NAMALWA (cell line): ENCODE data around the gene SMAD7.
A peak's percentile ranks its signal among the peaks of the same experiment; 100 is the strongest.

ENCODE experiments used
- DNase-seq: peaks from one replicate; pipeline ENCODE4 v3.0.0-alpha.2; 2015; ENCODE audit warnings: low spot score

SMAD7 gene

DNA sequence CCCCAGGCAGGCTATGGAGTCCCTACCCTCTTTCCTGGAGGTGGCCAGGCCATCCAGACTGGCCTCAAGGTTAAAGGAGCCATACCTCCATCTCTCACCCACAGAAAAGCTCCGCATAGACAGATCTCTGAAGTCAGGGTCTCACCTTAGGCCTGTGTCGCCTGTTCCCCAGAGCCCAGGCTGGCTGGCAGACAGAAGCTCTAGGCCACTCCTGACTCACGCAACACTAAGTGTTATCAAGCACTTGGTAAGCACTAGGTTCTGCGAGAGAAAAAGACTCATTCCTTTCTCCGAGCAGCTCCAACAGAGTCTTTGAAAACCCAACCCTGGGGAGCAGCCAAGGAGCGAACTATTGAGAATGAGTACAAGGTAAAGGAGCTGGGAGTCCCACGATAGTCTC, 6.1 kb downstream of the SMAD7 start:
- DNase-seq, result no peak

DNA sequence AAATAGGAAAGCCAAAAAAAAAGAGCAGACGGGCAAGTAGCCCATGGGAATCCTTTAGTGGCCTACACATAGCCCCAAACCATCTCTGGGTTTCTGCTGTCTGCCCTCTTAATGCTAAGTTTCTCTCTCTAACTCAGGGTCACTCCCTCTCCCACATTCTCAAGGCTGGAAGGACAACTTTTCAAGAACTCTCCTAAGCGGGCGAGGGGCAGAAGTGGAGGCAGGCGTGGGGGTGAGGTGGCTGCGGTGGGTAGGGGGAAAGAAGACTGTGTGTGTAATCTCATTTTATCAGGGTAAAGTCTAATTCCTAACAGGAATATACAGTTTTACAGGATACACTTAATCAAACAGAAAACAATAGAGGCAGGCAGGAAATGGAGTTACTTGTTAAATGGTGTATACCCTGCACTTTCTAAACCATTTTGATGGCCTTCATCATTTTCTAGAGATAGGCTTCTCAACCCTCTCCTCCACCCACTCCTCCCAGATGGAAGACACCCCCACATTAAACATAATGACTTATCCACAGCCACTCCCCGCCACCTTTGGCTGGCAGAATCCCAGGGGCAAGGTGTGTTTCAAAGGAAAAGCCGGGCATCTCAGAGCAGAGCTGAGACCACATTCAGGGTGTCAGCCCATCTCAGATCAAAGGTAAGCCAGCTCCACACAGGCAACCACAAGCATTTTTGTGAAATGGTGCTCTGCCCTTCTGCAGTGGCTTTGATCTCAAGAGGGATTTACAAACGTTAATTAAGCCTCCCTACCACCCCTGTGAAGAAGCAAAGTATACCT, 6.8 kb downstream of the SMAD7 start:
- DNase-seq, result no peak

DNA sequence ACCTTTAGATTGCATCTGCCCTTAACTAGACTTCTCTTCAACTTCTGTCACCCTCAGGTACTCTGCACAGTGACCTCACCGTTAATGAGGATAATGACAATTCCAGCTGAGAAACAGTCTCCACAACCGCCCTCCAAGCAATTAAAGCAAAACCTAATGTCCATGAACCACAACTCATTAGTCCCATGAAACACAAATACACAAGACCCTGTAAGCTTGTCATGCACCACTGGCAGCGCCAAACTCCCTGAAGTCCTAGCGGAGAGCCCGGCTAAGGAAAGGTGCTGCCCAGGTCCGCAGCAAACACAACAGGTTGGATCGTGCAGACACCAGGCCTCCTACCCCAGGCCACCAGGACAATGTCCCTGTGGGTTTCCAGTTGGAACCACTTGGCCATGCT, 7.4 kb downstream of the SMAD7 start:
- DNase-seq, result no peak

DNA sequence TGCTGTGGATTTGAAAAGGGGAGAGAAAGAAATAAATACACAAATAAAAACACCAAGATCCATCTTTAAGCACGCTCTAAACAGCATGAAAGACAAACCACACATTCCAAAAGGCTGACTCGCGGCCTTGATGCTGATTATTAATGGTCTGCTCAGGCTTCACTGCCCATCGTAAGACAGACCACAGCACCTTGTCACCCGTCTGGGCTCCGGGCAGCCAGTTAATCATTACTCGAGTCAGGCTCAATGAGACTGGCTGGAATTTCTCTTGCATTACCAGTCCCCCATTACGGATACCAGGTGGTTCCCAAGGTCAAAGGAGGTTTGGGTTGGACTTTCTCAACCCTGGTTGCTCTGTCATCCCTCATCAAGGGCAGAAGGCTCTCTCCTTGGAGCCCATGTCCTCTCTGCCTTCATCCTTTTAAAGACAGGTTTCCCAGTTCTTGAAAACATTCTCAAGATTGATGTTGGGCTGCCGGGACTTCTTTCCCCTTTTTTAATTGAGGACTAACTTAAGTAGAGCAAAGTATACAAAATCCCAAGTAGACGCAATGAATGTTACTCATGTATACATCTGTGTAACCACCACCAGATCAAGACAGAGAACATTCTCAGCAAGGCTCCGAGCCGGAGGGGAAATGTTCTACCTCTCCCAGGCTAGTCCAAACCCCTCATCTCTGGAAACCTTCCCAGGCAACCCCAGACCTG, 8.1 kb downstream of the SMAD7 start:
- DNase-seq, result no peak

DNA sequence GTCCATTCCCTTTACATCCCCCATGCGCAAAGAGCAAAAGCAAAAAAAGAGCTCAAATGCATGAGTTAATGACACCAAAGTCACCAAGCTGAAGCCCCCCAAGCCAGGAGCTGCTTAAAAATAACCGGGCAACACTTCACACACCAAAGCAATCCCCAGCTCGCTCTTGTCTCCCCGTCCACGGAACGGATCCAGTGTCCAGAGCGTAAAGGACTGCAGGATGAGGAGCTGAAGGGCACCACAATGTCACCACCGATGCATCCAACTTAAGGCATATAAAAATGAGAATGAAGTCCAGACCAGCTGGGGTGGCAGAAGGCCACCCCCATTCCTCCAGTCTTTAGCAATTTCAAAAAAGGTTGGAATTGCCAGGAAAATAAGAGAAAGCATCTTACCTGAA, 8.7 kb downstream of the SMAD7 start:
- DNase-seq, result no peak

DNA sequence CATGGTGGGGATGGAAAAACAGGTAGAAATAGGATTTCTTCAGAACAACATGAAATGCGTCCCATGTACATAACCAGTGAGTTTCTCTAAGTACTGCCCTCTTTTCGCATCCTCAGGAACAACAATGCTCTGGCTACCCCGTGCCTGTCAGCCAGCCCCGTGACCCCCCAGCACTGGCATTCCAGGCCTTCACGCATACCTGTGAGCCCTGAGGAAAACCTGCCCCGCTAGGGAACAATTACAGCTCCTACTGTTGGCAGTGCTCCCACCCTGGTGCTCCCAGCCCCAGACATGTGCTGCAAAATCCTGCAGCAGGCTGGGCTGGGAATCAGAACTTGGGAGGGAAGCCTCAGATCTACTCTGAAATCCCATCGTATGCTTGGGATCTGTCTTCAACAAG, 9.1 kb downstream of the SMAD7 start:
- no peak for DNase-seq

DNA sequence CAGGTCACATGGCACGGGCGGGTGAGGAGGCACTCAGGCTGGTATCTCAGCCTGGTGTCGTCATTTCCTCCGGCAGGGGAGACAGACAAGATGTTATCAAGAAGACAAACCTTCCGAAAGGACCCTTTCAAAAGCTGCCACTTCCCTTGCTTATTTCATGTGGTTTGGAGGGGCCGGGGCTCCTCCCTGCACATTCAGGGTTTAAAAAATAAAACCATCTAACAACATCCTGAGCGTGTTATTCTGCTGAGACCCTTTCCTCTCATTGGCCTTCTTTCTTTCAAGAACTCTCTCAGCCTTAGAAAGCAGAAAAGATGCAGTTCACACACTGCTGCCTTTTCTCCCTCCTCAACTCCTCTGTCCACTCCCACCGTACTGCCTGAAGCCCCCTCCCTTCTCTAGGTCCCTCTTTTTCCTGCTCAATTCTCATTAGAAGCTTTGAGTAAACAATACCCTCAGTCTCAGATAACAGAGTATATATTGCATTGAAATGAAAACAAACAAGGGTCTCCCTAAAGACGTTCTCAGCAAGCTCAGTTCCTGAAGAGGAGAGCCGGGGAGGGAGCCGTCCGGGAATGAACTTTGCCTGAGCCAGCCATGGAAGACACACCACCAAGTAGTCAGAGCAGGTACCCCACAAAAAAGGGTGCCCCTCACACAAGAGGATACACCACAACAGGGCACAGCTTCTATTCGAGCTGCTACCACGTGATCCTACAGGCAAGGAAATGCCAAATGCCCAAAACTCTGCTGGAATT, 9.7 kb downstream of the SMAD7 start:
- peak; percentile 81 for DNase-seq

DNA sequence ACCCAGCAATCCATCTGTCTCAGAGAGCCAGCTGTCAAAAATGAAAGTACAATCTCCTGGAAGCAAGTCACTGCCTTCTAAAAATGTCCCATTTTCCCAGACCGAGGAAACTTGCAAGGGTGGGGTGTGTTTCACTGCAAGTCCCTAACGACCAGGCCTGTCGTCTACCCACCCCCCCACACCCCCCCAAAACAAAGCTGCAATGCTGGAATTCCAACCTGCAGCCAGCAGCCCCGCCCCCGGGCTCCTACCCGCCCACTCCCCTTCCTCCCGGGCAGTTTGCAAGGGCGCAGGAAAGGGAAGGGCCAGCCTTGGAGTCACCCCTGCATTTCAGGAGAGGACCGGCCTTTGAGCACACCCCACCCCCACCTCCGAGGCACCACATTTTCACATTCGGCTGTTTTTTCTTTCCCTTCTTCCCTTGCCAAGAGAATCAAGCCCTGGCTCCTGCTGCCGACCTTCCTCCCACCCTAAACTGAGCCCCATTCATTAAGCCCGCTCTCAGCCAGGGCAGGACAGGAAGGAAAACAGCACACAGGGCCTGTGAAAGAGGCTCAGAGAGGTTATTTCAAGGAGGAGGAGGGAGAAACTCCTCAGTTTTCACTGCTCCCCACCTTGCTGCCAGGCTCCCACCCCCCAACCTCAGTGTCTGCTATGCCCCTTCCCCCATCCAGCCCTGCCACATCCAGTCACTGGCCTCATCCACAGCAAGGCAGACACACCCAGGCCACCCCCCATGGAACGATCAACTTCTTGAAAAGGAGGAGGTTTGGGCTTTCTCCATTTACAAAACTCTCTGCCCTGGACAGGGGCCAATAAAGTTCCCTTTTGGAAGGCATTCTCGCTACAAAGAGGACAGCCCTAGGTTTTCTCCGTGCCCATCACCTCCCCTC, 11.3 kb downstream of the SMAD7 start:
- DNase-seq, result no peak

DNA sequence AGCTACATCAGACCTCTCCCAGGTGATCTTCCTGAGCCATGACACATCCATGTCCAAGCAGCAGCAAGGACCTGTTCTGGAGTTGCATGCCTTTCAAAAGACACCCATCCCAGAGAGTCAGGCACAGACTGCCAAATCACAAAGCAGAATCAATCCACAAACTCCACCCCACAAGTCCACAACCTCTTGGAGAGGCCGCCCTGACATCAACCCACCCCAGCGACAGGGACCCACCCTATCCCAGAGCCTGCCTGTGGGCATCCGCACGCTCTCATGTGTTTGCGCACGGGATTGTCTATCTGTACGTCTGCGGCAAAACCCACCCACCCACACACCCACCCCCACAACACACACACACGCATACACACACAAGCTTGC, 11.9 kb downstream of the SMAD7 start:
- no peak for DNase-seq

DNA sequence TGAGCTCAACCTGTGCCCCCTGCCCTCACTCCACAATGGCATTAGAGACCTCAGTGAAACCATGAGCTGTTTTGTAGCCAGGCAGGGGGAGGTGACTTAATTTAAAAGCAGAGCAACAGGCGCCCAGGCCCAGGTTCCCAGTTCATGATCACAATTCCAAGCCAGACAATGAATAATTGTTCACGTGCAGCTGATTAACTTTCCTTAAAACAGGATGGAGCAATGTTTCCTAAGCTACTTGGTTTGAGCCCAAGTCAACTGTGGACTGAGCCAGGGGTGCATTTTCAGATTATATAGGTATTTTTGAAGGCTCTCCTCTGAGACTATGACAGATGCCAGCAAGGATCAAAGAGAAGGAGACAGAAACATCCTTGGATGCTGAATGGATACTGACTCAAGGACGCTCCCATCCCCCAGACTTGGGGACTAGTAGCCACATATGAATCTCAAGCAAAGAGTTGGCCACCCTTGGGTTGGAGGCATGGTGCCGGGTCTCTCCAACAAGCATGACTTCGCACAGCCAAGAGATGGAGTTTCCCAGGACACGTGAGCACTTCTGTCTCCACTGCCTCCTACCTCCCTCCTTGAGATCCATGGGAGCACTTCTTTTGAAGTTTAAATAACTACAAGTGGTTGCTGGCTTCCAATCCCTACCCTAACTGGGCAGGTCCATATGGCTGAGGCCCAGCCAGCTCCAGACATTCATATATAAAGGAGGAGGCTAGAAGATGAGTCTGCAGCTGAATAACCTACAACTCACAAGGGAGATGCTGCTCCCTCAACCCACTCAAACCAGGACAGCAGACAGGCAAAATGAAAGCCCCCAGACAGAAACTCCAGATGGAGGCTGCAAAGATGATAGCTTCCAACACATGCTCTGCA, 12.7 kb downstream of the SMAD7 start:
- no peak for DNase-seq

DNA sequence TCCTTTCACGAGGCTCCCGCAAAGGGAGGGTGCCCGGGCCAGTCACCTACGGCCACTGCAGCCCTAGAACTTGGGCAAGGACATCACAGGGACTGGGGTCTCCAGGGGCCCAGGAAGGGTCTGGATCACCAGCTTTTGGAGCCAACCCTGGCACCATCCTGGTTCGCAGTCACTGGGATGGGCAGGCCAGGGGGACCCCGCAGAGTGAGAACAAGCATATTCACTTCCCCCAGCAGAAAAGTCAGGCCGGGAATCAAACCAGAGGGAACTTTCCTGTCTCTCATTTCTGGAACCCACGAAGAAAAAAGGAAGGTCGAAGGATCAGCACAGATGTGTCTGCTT, 15.4 kb downstream of the SMAD7 start:
- DNase-seq, result no peak

DNA sequence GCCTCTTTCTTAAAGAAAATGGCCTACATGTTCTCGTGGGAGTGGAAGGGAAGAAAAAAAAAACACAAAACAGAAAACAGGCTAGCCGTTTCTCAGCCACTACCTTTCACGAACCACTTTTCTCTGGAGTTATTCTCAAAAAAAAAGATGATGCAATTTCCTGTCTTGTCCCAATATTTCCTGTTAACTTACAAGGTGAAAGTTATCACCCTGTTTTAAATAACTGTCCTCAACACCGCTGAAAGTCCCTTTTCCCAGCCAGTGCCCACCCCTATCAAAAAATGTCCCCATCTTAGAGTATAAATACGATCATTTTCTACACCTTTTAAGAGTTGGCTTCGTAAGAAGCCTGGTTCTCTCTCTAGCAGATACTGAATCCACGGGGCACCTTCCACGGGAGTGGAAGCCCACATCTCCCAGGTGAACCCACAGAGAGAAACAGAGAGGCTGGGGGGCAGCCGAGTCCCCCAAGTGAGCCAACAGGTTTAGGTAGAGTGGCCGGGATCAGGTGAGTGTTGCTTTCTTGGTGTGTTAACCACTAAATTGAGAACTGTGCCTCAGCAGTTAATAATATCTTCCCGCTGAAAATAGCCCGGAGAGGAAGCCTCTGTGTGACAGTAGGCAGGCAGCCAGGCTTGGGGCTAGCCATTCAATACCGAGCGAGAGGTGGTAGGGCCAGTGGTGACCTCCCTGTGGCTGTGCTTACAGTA, 15.9 kb downstream of the SMAD7 start:
- DNase-seq, result peak; percentile 70

DNA sequence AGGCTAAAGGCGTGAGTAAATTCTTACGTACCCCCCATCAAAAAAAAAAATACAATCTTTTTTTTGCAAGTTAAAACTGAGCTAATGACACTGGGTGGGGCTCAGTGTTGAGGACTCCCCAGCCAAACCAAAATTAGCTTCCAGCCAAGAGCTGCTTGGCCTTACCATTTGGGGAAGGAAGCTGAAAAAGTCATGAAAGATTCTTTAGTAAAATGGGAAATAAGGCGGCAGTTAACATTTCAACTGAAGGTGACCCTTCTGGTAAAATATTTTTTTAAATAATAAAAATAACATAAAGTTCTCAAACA, 16.4 kb downstream of the SMAD7 start:
- peak; percentile 53 for DNase-seq

DNA sequence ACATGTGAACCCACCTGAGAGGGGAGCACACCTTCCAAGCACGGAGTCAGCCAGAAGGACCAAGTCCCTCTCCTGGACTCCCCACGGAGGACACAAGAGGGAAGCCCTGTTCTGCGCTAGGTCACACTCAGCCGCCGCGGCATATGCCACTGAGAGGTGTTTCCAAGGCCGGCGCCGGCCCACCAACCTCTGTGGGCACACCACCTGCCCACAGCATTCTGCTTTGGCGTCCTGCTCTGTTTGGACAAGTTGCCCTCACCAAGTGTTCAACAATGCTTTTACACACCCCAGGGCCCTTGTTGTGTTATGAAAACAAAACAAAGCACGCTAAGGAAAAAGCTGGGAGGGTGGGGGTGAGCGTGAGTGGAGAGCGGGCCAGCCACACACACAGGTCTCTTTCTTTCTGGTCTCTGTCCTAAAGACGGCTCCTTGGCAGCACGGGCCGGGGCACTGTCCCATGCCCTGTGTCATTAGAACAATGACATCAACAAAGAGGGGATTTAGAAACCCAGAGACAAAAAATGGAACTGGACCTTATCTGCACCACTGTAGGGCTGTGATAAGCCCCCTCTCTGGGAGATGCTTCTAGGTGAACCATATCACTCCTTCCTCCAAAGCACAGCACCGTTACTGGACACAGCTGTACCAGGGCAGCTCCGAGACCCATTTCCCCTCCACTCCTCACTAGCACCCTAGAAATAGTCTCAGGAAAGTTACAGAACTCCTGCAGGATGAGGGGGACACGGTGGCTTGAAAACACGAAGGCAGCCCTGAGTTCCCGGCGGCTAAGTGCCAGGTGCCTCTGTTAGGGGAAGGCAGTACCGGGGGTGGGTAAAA, 17.0 kb downstream of the SMAD7 start:
- DNase-seq, result no peak

DNA sequence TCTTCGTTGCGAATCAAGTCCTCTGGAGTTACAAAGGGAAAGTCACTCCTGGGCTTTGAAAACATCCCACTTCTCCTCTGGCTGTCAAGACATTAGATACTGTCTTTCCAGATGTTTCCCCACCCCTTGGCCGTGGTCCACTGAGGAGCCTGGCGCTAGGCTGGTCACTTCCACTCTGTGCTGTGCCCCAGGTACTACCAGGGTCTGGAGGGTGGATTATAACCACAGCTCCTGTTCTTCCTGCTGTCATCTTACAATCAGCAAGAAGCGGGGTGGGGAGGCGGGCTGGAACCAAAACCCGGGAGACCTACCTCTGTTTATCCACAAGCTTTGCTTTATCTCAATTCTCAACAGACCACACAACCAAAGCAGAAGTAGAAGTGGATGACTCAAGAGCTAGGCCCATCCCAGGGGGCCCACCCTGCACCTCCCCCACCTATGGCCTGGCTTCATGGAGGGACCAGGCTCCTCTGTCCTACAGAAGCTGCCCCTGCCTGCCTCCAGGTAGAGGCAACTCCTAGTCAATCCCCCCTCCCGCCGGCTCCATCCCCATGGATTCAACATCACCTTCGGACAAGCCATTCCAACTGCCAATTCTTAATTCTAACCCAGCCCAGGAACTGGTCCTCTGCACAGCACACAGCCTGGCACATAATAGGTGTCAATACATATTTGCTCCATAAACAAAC, 17.8 kb downstream of the SMAD7 start:
- peak; percentile 45 for DNase-seq

DNA sequence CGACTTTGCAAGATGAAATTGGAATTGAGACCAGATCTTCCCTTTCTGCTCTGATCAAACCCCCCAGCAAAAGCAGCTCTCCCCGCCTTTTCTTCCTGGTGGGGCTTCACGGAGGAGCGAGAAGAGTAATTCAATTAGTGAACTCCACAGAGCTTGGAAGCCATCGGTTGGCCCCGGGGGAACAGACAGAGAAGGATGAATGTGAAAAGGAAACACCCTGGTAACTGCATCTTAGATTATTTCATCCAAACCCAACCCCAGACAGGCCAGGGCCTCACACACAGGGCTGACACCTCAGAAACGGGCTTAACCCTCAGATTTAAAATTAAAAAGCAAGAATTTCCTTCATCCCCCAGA, 18.3 kb downstream of the SMAD7 start:
- no peak for DNase-seq

DNA sequence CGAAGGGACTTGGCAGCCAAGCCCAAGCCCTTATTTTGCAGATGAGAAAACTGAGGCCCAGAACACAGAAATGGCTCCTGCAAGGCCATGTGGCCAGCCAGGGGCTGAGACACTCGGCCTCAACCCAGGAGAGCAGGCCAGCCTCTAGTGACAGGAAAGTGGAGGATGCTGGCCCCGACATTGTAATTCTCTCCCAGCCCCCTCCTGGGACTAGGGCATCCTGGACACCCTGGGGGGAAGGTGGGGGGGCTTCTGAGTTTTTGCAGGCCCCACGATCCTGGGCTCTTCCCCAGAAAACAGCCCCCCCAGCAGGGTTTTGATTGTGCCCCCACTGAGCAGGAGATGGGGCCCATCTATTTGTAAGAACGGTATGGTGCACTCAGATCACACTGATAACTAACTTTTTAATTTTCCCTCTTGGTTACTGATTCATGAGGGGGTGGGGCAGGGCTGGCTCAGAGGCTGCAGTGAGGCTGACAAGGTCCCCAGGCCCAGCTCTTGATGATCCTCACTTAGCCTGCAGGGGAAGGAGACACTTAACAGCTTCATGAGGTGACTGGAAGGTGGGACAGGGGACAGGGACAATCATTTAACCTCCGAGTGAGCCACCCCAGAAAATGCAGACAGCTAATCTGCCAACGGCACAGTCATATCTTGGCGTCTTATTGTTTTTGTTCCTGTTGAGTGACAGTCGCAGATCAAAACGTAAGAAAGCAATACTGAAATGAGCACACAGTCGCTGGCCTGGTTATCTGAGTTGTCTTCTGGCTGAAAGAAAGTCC, 18.9 kb downstream of the SMAD7 start:
- no peak for DNase-seq

DNA sequence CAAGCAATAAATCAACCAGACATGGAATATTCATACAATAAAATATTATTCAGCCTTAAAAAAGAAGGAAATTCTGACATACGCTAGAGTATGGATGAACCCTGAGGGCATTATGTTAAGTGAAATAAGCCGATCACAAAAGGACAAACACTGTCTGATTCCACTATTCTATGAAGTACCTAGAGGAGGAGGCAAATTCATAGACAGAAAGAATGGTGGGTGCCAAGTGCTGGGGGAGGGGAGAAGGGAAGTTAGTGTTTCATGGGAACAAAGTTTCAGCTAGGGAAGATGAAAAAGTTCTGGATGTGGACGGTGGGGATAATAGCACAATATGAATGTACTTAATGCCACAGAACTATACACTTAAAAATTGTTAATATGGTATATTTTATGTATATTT, 19.8 kb downstream of the SMAD7 start:
- no peak for DNase-seq
